ENCODE results near the gene AGTR1. TPM values are rescaled to one million over a fixed set of nuclear protein-coding genes. Genes with fewer than 3 reads are reported as not detected.
A peak's percentile ranks its signal among the peaks of the same experiment; 100 is the strongest.

The AGTR1 gene
- total and polyA plus RNA-seq, 2 of the 13 experiments (the other 11 are each of a cell fraction or from before 2014, with no cell fraction given), result 0.64 to 1.5 TPM

- ChIA-PET CTCF (ENCODE audit: low intra/inter-chr PET ratio, low total read pairs) (no interaction called here), POLR2A (no interaction called here)
- DNase-seq (ENCODE audit: low spot score) (peak; percentile 12), ATAC-seq (peak; percentile 28; the same call in 2 of the 3 replicates), FAIRE-seq (no peak)
- Histone ChIP-seq H2AFZ (ENCODE audit: low read length) (no peak overlapping the region), H3K9me3 (ENCODE audit: low read length) (no peaks in the 10 kb centered on the region), H3K27ac (ENCODE audit: extremely low read length, insufficient read depth, low read length) (no peak overlapping the region), H3K4me1 (ENCODE audit: insufficient read depth, low read length) (no peaks in the 10 kb centered on the region), H4K20me1 (ENCODE audit: insufficient read depth, low read length) (no peaks in the 10 kb centered on the region), H3K4me2 (ENCODE audit: low read depth, low read length) (no peak overlapping the region), H3K4me3 (replicated peaks in 1 of 3; ENCODE audit: insufficient read depth in 1 of 3, low read depth in 2 of 3, low read length in 3 of 3) (no peak overlapping the region), H3K9ac (ENCODE audit: insufficient read depth, low read depth, low read length) (no peak overlapping the region), H3K79me2 (ENCODE audit: insufficient read depth, low read length) (no peaks in the 10 kb centered on the region), H3K27me3 (ENCODE audit: control insufficient read depth in 1 of 2, insufficient read depth in 2 of 2, low read length in 2 of 2) (no peaks in the 10 kb centered on the region), H3K36me3 (replicated peaks in 1 of 2; ENCODE audit: control insufficient read depth in 1 of 2, insufficient read depth in 2 of 2, low read length in 2 of 2) (no peaks in the 10 kb centered on the region)
- no TSS peak for BruUV-seq (replicated peaks)
- in situ Hi-C loops (cut with HindIII; ENCODE audit: extremely low pct_ligation_motif_present, low pct_unique_long_range_greater_than_20kb) (no loop called here), intact Hi-C loops (cut with micrococcal nuclease; ENCODE audit: unreplicated experiment) (no loop called here)
- 6% methylated on average over 2 of the region's 2 CpGs for WGBS (ENCODE audit: low lambda C conversion rate)
- TF ChIP-seq ZNF605 (CRISPR knock-in tag; IDR thresholded peaks at IDR 0.05) (no peak), CEBPG (CRISPR knock-in tag; IDR thresholded peaks at IDR 0.05) (peak; percentile 41), CSRNP1 (CRISPR knock-in tag; IDR thresholded peaks at IDR 0.05) (no peak), SUZ12 (IDR thresholded peaks at IDR 0.05; ENCODE audit: low read depth, low read length) (no peak), MLLT10 (CRISPR knock-in tag; IDR thresholded peaks at IDR 0.05) (no peak), FUBP1 (CRISPR knock-in tag; IDR thresholded peaks at IDR 0.05; ENCODE audit: borderline replicate concordance) (no peak), ZMYM4 (CRISPR knock-in tag; IDR thresholded peaks at IDR 0.05) (0 out of 2 replicates have a peak, but pooled peaks have one; percentile 21), BRCA1 (CRISPR knock-in tag; IDR thresholded peaks at IDR 0.05) (no peak), MXD1 (CRISPR knock-in tag; IDR thresholded peaks at IDR 0.05) (no peak), ZNF12 (CRISPR knock-in tag; IDR thresholded peaks at IDR 0.05) (no peak), CEBPB (IDR thresholded peaks at IDR 0.05; ENCODE audit: borderline replicate concordance, low read depth, low read length) (peak; percentile 88), ZFAT (CRISPR knock-in tag; conservative IDR thresholded peaks at IDR 0.05) (no peak), HMGXB3 (CRISPR knock-in tag; IDR thresholded peaks at IDR 0.05; ENCODE audit: borderline replicate concordance) (no peak), FOSL2 (CRISPR knock-in tag; IDR thresholded peaks at IDR 0.05) (peak; percentile 19; the same call in 1 of the 2 replicates), RARA (CRISPR knock-in tag; IDR thresholded peaks at IDR 0.05) (no peak), SCMH1 (CRISPR knock-in tag; IDR thresholded peaks at IDR 0.05; ENCODE audit: borderline replicate concordance) (no peak), CERS6 (CRISPR knock-in tag; IDR thresholded peaks at IDR 0.05) (no peak)
Measured at GRCh38 chr3:148737104-148737530, 39.4 kb downstream of the AGTR1 start.
